22Rv1 (cell line): ENCODE data around the gene SPOCK1.

ENCODE experiments used
- H3K27ac ChIP-seq: fragments of 450-650 bp; 2 replicates; pipeline ENCODE4 v1.5.1; 2017
- ZFX ChIP-seq: fragments of 450-650 bp; IDR thresholded peaks from 2 replicates; pipeline ENCODE4 v1.6.1; 2017; ENCODE audit warnings: antibody characterized with exemption, borderline replicate concordance
- TF ChIP-seq, protein P1 (sequence below): fragments of 450-650 bp; IDR thresholded peaks from 2 replicates; pipeline ENCODE4 v1.5.1; 2017; ENCODE audit warnings: mild to moderate bottlenecking

Gene SPOCK1

DNA sequence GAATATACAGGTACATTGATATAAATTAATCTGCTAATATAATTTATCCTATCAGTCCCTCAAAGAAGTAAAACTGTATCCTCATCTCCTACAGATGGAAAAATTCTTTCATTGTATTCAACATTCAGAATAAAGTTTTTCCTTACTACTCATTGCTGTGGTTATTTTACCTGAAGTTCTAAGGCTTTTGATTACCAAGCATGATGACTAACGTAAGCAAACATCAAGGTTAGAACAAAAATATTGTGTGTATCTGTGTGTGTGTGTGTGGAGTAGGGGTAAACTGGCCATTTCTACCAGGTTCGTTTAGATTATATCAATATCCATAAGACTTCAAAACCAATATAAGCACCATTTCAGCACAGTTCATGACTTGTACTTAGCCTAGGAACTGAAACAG lies 573.1 kb downstream of the SPOCK1 start:
- no peak for TF ChIP-seq ZFX
- TF ChIP-seq, protein P1, sequence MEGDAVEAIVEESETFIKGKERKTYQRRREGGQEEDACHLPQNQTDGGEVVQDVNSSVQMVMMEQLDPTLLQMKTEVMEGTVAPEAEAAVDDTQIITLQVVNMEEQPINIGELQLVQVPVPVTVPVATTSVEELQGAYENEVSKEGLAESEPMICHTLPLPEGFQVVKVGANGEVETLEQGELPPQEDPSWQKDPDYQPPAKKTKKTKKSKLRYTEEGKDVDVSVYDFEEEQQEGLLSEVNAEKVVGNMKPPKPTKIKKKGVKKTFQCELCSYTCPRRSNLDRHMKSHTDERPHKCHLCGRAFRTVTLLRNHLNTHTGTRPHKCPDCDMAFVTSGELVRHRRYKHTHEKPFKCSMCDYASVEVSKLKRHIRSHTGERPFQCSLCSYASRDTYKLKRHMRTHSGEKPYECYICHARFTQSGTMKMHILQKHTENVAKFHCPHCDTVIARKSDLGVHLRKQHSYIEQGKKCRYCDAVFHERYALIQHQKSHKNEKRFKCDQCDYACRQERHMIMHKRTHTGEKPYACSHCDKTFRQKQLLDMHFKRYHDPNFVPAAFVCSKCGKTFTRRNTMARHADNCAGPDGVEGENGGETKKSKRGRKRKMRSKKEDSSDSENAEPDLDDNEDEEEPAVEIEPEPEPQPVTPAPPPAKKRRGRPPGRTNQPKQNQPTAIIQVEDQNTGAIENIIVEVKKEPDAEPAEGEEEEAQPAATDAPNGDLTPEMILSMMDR = no peak
- H3K27ac ChIP-seq = no peak overlapping the region
